GM20000 (cell line): ENCODE results near the gene DAB2IP.

Experiments used
- DNase-seq: peaks from one replicate; pipeline ENCODE4 v3.0.0; 2012; ENCODE audit warnings: low spot score
- TF ChIP-seq, protein P1 (sequence below): IDR thresholded peaks from 2 replicates; pipeline ENCODE4 v1.5.1; 2012; ENCODE audit warnings: mild to moderate bottlenecking, control low read depth; ENCODE audit errors: extremely low read depth, missing control alignments

Gene DAB2IP

DNA sequence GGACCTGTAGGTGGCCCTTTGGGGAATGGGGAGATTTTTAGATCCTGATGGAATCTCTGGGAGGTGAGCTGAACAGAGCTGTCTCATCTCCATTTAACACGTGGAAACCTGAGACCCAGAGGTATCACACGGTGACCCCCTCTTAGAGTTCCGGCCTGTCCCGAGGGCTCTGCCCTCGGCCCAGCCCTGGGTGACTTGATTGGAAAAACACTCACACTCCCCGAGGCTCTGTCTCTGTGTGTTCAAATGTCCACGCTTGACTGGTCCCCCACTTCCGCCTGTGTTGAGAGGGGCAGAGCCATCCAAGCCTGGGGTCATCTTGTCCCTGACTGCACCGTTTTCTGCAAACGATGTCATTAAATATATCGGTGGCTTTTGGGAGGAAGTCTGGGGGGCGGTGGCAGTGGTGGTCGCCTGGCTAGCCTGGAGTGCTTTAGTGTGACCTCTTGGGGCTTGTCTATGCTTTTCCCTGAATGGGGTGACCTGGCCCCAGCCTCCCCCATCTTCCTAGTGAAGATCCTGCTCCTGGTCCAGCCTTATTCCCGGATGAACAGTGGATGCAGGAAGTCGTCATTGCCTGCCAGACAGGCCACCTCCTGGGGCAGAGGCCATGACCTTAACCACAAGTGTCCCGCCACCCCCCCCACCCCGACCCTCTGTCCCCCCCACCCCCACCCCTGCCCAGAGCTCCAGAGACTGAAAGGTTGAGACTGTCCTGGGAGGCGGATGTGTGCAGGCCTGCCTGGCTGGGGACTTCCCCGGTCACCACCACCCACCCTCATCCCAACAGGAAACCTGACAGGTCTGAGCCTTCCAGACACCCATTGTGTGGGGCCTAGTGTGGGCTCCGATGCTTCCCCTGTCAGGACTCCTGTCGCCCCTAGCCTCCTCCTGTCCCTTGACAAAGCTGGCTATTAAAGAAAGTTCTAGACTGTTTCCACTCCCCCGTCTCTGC, 5.3 kb upstream of the DAB2IP start:
- TF ChIP-seq, protein P1, sequence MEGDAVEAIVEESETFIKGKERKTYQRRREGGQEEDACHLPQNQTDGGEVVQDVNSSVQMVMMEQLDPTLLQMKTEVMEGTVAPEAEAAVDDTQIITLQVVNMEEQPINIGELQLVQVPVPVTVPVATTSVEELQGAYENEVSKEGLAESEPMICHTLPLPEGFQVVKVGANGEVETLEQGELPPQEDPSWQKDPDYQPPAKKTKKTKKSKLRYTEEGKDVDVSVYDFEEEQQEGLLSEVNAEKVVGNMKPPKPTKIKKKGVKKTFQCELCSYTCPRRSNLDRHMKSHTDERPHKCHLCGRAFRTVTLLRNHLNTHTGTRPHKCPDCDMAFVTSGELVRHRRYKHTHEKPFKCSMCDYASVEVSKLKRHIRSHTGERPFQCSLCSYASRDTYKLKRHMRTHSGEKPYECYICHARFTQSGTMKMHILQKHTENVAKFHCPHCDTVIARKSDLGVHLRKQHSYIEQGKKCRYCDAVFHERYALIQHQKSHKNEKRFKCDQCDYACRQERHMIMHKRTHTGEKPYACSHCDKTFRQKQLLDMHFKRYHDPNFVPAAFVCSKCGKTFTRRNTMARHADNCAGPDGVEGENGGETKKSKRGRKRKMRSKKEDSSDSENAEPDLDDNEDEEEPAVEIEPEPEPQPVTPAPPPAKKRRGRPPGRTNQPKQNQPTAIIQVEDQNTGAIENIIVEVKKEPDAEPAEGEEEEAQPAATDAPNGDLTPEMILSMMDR = no peak
- no peak for DNase-seq

- TF ChIP-seq, protein P1 = no peak
- no peak for DNase-seq
Observed at GRCh38 chr9:121646992-121647391, 4.4 kb upstream of the DAB2IP start.

- no peak for DNase-seq
- TF ChIP-seq, protein P1 = no peak
Observed at GRCh38 chr9:121648172-121648571, 3.3 kb upstream of the DAB2IP start.

DNA sequence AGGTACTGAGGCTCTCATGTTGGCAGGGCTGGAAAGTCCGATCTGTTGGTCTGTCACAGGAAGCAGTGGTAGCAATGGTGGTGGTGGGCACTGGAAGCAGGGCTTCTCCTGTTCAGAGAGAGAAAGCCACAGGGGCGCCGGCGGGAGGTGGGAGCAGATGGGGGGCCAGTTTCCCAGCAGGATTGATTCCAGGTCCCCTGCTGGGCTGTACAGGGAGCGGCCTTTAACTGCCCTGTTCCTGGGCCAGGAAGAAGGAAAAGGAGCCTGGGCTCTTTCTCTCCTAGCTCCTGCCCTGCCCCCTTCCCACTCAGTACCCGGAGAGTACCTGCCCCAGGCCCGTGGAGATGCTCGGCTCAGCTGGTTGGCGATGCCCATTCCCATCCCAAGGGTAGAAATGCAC, 2.6 kb upstream of the DAB2IP start:
- no peak for DNase-seq
- TF ChIP-seq, protein P1 = no peak

DNA sequence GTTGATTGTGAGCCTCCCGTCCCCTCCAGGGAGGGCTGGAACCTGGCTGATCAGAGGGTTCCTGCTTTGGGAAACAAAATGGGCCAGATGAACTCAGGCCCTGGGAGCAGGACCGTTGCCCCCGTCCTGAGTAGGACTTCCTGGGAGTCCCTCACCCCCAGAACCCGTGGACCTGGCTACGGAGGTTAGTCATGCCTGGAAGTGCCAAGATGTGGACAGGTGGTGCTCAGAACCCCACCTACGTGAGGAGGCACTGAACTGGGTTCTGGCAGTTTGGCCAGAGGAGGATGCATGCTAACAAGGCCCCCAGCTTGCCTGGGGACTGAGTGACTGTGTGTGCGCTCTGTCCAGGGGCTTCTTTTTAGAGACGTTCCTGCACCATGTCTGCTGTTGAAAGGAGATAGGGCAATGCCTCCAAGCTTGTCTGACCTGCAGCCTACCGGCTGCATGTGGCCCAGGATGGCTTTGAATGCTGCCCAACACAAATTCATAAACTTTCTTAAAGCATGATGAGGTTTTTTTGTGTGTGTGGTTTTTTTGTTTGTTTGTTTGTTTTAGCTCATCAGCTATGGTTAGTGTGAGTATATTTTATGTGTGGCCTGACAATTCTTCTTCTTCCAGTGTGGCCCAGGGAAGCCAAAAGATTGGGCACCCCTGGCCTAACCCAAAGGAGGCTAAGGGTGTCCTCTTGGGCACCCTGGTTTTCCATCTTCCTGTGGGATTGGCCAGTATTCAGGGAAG, 1.8 kb upstream of the DAB2IP start:
- TF ChIP-seq, protein P1 = no peak
- DNase-seq = no peak

DNA sequence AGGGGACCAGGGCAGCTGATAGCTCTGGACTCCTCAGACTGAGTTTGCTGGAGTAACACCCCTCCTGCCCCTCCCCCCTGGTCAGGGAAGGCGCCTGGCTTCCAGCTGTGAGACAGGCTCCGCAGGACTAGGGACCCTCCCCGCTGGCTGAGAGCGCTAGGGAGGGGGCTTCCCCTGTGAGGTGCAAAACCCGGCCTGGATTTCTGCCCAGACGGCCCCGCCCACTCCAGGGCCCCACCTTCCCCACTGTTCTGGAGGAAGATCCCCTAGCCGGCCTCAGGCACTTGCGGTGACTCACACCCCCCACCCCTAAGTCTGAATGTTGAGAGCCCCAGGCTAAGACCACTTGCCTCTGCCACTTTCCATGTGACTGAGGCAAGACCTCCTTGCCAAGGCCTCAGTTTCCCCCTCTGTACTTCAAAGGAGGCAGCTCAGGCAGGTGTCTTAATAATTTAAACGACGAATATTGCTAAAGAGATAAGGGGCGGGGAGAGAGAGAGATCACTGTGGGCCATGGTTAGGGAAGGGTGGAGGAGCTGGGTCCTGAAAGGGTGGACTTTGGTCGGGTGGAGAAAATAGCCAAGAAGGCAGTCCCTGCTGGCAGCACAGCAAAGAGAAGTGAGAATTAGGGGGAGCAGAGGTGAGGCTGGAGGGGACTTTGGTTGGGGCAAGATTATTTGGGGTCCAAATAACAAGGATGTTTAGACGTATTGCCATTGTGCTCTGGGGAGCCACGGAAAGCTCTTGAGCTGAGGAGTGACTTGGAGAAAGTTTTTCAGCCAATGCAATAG, 1.0 kb upstream of the DAB2IP start:
- DNase-seq = no peak
- TF ChIP-seq, protein P1 = no peak
